DMS153 (cell line): ENCODE results near the gene CUX1.
"Not testable (repeated sequence)": the region's sequence is repeated elsewhere in the genome, so short reads cannot be mapped to it uniquely, and the experiment has no call there.

Experiments used
- DNase-seq: peaks from one replicate; lab custom pipeline; 2025; lab: John Stamatoyannopoulos, UW

The CUX1 gene

DNA sequence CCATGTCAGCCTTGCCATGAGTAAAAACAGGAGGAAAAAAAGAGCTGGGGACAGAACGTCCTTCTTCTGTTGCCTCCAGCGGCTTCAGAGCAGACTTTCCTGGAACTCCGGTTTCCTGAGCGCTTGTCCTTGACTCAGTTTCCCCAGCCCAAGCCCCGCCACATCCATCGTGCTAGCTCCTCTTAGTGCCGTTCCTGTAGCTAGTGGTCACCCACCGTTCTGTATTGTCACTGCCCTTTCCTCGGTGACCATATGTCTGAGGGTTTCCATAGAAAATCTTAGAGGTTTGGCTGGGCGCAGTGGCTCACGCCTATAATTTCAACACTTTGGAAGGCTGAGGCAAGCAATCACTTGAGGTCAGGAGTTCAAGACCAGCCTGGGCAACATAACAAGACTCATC lies 100.1 kb downstream of the CUX1 start:
- DNase-seq = no peak

DNA sequence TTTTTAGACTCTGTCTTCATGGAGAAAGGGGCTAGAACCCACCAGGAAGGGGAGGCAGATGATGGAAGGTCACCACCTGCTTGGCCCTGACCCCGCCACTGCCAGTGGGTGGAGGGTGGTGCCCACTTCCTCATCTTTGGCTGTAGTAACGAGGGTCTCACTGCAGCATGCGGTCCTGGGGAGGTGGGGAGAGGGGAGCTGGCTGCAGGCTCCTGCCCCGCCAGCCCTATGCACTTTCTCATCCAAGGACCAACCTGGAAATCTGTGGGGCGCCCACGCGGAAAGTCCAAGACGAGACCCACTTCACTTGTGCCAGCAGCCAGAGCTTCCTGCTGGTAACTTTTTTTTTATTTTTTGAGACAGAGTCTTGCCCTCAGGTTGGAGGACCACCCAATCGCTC lies 101.0 kb downstream of the CUX1 start:
- DNase-seq = no peak

DNA sequence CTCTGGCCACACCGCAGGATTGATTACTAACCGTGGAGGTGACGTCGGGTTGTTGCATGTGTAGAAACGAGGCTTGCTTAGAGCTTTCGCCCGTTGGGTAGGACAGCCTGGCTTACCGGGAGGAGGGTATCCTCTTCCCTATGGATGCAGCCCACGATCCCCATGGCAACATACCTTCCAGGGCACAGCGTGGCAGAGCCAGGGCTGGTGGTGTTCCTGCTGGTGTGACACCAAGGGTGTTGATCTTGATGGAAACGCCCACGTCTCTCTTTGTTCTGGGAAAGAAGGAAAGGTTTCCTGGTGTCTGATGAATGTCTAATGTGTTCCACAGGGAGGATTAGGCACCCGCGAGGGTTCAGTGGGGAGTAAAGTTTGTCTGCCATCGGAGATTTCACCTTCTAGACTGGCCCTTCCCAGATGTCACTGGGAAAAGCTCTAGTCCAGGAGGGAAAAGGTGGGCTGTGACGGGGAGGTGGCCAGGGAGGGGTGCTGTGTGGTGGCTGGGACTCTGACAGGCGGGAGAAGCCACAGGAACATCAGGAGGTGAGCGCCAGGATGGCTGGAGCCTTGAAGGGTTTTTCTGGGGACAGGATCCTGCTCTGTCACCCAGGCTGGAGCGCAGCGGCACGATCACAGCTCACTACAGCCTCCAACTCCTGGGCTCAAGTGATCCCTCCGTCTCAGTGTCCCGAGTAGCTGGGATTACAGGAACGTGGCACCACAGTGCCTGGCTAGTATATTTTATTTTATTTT lies 102.1 kb downstream of the CUX1 start:
- no peak for DNase-seq

DNA sequence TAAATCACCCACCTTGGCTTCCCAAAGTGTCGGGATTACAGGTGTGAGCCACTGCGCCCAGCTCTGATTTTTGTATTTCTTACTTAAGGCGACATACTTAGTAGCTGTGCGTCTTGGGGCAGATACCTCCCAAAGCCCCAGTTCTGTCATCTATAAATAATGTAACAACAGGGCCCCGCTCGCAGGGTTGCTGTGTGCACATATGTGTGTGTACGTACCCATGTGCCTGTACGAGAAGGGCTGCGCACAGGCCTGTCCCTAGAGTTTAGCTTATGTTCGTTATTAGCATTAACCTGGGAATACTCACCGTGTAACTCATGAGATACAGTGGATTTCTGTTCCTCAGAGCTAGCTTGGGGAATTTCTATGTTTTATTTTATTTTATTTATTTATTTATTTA lies 103.6 kb downstream of the CUX1 start:
- no peak for DNase-seq

DNA sequence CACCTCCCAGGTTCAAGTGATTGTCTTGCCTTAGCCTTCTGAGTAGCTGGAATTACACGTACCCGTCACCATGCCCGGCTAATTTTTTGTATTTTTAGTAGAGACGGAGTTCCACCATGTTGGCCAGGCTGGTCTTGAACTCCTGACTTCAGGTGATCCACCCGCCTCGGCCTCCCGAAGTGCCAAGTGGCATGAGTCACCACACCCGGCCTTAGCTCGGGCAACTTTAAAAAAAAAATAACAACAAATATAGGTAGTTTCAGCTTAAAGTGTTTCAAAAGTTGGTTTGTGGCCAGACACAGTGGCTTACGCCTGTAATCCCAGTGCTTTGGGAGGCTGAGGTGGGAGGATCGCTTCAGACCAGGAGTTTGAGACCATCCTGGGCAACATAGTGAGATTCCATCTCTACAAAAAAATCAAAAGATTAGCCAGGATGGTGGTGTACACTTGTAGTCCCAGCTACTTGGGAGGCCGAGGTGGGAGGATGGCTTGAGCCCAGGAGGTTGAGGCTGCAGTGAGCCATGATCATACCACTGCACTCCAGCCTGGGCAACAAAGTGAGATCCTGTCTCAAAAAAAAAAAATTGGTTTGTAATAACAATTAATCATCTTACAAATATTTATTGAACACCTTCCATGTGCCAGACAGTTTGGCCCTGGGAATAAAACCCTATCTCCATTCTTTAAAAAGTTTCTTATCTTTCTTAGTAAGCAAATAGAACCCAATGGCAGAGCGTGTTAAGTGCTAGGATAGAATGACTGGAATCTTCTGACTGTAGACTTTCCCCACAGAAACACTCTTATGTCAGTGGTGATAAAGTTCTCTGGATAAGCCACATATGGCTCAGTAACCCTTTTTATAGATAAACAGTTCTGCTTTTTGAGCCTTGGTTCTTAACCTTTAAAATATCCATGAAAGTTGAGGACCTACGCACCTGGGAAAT lies 104.4 kb downstream of the CUX1 start:
- not testable (repeated sequence) for DNase-seq

DNA sequence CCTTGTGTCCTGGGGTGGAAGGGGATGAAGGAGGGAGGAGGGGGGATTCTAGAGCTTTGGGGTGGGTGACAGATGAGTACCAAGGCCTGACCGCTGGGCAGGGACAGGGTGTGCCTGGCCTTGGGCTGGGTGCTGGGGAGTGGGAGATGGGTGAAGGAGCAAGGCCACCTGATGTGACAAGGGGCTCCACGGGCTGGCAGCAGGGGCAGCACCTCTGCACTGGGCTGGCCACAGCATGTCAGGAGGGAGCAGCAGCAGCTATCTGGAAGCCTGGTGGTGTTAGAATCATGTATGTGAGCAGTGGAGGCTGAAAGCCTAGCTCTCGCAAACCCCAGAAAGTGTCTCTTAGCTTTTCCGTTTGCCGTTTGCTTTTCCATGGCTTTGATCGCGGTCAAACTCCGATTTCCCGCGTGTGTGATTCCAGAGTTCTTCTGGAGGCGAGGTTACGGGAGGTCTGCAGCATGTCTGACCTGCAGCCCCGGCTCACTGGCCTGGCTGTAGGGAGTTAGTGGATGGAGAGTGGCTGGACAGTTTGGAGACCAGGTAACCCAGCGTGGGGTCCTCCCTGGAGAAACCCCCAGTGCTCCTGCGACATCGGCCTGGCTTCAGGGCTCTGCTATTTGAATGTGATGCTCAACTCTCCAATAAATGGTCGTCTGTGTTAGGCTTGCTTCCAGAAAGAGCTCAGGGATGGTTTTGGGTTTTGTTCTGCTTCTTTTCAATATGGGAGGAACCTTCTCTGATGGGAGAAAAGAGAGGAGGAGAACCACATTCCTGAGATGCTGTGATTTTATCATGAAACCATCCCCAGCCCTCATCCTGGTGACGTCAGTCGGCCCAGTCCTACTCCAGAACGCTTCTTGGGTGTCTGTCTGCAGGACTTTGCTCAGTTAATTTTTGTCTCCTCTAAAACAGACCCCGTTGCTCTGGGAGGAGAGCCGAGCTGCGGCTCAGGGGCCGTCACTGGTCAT lies 105.5 kb downstream of the CUX1 start:
- DNase-seq = no peak

DNA sequence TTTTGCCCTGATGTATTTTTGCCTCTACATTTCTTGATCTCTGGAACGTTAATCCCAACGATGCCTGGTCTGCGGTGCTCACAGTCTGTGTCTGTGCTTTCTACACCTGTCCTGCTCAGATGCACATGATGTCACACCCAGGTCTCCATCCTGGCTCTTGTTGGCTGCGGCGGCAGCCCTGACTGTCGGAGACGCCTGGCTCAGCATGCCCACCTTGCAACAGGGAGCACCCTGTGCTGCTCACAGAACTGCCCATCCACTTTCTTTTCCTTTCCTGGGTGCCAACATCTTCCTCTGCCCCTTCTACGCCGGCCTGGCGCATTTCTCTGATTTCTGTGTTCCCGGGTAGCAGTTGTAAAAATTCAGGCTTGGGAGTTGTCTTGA lies 106.2 kb downstream of the CUX1 start:
- no peak for DNase-seq

DNA sequence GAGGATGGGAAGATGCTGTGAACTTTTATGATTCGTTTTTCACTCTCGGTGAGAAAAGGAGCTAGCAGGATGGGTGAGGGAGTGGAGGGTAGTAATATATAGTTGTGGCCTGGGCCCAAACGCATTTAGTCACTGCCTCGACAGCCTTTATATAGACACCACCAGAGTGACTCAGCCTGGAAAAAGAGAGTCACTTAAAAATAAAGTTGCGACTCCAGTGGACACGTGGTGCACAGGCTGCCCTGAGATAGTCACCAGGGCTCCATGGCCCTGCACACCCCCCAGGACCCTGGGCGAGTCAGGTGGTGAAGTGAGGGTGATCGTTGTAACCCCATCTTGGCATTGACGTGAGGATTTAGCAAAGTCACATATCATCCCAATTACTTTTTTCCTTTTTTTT lies 106.7 kb downstream of the CUX1 start:
- DNase-seq = no peak

DNA sequence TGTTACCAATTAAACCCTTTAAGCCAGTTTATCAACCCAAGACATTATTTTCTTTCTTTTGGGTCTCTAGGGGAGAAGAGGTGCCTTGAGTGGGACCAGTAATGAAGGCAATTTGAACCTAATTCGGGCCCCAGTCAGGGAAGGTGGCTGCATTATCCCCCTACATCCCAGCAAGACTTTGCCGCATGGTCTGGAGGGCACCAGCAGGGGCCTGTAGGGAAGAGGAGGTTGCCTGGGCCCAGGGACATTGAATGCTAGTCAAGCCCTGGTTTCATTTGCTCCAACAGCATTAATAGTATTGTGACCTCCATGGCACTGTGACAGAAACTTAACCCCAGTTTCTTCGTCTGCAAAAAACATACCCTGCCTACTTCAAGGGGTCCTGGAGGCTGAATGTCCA lies 108.8 kb downstream of the CUX1 start:
- DNase-seq = no peak

DNA sequence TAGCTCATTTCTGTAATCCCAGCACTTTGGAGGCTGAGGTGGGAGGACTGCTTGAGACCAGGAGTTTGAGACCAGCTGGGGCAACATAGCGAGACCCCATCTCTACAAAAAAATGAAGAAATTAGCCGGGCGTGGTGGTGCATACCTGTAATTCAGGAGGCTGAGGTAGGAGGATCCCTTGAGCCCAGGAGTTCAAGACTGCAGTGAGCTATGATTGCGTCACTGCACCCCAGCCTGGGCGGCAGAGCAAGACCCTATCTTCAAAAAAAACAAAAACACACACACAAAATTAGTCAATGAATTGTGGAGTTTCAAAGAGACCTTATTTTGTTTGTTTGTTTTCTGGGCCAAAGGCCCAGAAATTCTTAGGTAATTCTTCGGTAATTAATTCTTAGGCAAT lies 110.0 kb downstream of the CUX1 start:
- no peak for DNase-seq

DNA sequence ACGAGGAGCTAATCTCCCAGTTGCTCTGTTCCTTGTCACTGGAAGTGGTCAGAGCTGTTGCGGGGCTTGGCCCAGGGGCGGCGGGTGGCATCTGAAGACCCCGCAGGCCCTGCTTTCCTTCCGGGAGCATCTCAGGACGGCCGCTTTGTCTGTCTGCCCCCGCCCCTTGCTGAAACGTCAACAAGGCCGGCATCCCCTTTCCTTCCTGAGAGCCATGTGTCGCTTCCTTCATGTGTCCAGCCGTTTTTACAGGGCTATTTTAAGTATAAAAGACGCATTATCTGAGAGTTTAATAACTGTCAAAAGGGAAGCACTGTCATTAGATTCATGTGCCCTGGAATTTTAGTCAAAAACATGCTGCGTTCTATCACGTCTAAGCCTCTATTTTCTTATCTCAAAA lies 110.4 kb downstream of the CUX1 start:
- DNase-seq = no peak

DNA sequence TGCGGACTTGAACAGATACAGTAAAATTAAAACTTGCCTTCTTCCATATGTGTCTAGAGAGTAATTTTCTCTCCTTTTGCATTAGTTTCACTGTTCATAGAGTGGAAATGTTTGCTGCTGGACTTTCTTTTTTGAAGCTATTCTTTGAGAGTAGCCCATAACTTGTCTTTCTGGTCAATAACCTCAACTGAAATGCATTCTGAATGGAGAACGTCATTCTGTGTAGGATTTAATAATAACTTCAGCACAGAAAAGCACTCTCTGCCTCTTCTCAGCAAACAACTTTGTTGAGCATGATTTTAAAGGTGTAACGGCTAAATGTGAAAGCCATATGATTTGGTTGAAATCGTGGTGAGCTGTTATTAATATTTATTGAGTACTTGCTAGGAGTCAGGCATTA lies 111.8 kb downstream of the CUX1 start:
- DNase-seq = no peak

DNA sequence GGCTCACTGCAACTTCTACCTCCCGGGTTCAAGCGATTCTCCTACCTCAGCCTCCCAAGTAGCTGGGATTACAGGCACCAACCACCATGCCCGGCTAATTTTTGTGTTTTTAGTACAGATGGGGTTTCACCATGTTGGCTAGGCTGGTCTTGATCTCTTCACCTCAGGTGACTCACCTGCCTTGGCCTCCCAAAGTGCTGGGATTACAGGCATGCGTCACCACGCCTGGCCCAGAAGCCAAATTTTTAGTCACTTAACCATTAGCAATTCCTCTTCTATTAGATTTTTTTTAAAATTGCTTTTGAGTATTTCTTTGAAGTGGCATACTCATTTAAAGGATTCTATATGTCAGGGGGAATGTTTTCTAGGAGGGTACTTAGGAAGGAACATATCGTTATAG lies 112.5 kb downstream of the CUX1 start:
- DNase-seq = not testable (repeated sequence)

DNA sequence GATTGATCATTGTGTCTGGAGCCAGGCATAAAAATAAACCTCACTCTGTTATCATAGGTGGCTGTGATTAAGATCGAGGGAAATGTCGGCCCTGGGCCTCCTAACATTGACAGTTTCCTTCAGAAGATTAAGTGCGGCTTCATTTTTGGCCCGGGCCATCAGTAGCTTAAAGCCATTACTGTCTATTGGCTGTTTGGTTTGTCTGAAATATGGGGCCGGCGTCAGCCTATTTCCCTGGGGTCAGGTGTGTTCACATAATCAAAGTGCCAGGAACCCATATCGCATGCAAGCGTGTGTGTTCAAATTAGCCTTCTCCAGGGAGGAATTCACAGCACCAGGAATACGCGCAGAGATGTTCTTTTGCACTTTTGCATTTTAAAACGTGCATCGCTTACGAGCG lies 114.7 kb downstream of the CUX1 start:
- DNase-seq = no peak

DNA sequence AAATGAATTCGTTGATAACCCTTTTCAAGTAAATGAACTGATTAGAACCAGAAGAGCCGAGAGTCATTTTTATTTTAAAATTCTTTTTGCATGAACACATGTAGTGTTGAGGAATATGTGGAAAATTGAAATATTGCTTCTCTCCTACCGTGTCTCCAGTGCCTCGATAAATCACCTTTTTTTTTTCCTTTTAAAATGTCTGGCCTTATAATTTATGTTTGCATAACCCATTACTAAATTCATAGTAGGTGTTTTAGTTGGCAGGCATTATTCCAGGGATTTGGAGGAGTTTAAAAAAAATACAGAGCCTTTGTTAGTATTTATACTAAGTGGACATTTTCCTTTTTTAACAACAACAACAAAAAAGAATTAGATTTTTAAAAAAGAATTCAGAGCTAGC lies 115.6 kb downstream of the CUX1 start:
- DNase-seq = no peak

DNA sequence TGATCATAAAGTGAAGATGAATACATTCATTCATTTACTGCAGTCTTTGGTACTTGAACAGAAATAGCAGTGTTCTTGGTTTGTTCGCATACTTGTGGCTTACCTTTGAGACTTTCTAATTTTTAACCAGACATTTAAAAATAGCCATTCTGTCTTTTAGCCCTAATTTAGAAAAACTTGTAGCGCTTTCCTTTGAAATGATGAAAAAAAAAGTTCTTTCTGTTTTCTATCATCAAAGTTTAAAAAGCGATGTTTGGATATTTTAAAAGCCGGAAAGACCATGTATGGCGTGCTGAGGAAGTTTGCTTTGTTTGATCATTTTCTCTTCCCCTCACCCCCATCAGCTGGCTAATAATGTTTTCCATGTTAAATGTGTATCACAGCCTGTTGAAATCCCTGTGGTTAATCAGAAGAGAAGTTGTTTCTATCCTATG lies 116.3 kb downstream of the CUX1 start:
- DNase-seq = no peak

DNA sequence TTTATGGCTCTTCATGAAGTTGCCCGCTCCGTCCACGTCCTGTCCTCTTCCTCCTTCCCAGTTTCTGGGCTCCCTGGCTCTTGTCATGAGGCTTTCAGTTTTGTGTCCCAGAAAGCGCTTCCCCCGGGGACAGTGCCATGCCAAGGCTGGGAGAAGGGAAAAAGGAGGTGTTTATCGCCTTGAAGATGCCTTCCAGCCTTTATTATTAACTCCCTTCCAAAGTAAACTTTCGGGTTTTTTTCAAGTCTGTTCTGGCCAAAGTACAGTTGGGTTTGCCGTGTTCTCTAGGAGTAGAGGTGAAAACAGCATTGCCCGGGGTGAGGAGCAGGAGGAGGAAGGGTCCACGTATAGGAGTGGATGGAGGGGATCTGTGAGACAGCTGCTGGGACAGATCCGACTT lies 117.2 kb downstream of the CUX1 start:
- no peak for DNase-seq

DNA sequence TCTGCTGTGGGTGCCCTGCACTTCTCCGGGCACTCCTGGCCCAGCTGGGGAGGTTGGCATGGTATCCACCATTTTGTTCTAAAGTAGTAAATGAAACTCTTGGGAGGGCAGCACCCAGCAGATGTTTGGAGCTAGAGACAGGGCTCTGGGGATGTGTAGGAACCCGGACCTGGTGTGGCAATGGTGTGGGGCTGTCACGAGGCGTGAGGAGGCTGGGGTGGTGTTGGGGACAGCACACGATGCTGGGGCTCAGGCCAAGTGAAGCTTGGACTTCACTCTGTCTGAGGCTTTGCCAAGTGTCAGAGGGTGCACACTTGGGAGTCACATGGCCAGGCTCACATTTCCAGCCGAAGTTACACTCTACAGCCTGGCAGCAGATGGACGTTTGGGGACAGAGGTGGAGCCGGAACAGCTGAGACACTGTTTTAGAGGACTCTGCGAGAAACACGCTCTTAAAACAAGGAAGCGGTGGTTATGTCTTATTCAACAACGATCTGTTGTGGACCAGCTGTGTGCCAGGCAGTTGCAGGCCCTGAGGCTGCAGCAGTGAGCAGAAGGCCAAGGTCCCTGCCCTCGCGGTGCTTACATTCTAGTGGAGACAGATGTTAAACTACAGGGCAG lies 118.2 kb downstream of the CUX1 start:
- no peak for DNase-seq

DNA sequence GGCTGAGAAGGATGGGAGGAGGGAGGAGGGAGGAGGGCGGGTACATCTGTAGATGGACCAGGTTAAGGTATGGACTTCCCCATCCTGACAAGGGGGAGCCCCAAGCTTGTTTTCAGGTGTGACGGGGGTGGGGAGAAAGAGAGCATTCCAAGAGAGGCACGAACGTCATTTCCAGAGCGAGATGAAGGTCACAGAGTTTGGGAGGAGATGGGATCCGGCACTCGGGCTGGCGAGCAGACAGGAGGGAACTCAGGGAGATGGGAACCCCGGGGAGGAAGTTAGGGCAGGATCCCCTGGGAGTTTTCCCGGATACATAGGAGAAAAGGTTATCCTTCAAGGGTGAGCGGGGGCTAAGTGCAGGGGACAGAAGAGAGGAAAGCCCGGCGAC lies 118.8 kb downstream of the CUX1 start:
- no peak for DNase-seq

DNA sequence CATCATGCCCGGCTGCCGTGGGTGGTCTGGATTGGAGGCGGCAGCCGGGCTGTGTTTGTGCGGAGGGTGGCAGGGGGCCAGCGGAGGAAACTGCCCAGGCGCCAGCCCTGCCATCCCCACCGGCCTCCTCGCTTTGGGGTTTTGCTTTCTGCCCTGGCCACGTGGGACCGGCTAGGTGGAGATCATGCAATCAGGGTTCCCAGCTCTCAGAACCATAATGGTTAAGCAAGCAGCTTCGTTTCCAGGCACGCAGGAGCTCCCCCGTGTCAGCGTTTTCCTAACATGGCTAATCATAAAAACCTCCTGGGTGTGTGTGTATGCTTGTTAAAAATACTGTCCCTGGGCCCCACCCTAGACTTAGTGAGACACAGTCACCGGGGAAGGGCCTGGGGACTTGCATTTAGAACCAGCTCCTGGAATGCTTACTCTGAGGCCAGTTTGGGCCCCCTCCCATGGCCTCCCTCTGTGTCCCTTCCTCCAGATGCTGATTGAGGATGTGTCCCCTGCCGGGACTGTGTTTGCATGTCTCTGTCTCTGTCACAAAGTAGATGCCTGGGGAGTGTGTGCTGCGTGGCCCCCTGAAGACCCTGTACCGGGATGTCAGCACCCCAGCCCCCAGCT lies 119.3 kb downstream of the CUX1 start:
- no peak for DNase-seq
